Activated CD4-positive, CD25-positive, alpha-beta regulatory T cell treated with anti-CD3 and anti-CD28 coated beads, Interleukin-2, amount 50 U/mL, for 16 hours (primary cell): ENCODE results near the gene LSS.
A peak's percentile ranks its signal among the peaks of the same experiment; 100 is the strongest.
"Not testable (repeated sequence)": the region's sequence is repeated elsewhere in the genome, so short reads cannot be mapped to it uniquely, and the experiment has no call there.

ENCODE experiments used
- DNase-seq: peaks from one replicate; pipeline ENCODE4 v3.0.0-alpha.2; 2020; ENCODE audit warnings: low read depth, low spot score

LSS gene

DNA sequence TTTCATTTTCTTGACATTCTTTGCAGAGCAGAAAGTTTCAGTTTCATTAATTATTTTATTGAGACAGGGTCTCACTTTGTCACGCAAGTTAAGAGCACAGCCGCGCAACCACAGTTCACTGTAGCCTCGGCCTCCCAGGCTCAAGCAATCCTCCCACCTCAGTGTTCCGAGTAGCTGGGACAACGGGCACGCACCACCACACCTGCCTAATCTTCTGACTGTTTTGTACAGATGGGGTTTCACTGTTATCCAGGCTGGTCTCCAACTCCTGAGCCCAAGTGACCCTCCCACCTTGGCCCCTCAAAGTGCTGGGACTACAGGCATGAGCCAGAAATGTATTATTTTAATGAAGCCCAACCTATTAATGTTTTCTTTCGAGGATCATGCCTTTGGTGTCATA is 41.3 kb downstream of the LSS start:
- DNase-seq: no peak

DNA sequence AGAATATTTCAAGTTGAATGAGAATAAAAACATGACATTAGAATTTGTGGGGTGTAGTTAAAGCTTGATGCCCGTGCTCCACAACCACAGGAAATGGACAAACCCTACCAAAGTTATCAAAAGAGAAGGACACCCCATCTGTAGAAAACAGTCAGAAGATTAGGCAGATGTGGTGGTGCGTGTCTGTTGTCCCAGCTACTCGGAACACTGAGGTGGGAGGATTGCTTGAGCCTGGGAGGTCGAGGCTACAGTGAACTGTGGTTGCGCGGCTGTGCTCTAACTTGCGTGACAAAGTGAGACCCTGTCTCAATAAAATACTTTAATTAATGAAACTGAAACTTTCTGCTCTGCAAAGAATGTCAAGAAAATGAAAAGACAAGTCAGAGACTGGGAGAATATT is 42.9 kb downstream of the LSS start:
- DNase-seq: no peak

DNA sequence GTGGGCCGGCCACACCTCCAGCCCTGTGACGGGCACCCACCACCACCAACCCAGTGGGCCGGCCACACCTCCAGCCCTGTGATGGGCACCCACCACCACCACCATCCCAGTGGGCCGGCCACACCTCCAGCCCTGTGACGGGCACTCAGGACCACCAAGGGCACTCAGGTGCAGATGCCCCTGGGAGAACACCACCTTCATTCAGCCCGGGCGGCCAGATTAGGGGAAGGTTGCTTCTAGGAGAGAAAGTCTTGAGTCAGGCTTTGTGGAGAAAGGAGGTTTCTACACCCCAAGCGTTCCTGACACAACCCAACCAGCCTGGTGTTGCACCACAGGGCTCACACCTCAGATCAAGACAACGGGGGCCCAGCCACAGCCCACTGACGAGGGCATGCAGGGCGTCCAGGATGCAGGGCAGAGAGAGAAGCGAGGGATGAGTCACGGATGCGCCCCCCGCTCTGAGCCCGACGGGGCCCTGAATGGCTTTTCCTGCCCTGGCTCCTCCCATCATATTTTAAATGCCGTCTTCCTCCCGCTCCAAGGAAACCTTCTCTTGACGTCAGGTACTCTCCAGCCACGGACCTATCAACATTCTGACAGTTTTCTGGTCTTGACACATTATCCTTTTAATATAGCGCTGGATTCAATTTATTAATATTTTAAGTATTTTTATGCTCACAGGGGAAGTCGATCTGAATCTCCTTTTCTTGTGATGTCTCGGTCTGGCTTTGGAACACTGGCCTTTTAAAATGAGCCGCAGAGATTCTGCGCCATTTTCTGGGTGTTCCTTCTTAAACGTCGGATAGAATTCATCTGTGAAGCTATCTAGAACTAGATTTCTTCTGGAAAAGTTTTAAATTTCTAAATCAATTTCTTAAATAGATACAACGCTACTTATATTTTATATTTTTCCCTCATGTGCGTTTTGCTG is 43.7 kb downstream of the LSS start:
- peak; percentile 60 for DNase-seq

DNA sequence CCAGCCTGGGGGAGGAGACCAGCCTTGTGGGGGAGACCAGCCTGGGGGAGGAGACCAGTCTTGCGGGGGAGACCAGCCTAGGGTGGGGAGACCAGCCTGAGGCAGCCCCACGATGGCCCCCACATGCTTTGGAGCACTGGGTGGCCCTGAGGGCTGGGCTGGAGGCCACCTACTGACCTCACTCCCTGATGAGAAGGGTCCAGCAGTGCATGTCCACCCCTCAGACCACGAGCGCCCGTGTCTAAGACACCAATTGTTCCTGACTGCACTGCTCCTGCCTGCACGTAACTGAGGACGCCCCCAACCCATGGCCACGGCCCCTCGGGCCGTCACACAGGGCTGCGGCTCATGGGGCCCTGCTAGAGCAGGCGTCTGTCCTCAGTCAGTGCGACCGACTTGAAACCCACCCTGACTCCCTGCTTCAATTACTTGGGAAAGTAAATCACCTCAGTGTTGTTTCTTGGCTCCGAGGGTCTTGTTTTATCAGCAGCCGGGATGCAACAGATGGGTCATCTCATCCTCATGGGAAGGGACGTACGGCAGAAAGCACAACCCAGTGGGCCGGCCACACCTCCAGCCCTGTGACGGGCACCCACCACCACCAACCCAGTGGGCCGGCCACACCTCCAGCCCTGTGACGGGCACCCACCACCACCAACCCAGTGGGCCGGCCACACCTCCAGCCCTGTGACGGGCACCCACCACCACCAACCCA is 44.5 kb downstream of the LSS start, which contains the start of gene SPATC1L:
Gene SPATC1L (minus strand): TSS at position 550 of the 715 bp plus-strand sequence. CDS start 1,643 bp downstream, outside the sequence.
- DNase-seq: no peak

DNA sequence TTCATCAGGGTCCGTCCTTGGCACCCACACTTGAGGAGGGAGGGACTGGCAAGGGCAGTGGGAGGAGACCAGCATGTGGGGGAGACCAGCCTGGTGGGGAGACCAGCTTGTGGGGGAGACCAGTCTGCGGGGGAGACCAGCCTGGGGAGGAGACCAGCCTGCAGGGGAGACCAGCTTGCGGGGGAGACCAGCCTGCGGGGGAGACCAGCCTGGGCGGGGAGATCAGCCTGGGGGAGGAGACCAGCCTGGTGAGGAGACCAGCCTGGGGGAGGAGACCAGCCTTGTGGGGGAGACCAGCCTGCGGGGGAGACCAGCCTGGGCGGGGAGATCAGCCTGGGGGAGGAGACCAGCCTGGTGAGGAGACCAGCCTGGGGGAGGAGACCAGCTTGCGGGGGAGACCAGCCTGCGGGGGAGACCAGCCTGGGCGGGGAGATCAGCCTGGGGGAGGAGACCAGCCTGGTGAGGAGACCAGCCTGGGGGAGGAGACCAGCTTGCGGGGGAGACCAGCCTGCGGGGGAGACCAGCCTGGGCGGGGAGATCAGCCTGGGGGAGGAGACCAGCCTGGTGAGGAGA is 45.2 kb downstream of the LSS start:
- not testable (repeated sequence) for DNase-seq

DNA sequence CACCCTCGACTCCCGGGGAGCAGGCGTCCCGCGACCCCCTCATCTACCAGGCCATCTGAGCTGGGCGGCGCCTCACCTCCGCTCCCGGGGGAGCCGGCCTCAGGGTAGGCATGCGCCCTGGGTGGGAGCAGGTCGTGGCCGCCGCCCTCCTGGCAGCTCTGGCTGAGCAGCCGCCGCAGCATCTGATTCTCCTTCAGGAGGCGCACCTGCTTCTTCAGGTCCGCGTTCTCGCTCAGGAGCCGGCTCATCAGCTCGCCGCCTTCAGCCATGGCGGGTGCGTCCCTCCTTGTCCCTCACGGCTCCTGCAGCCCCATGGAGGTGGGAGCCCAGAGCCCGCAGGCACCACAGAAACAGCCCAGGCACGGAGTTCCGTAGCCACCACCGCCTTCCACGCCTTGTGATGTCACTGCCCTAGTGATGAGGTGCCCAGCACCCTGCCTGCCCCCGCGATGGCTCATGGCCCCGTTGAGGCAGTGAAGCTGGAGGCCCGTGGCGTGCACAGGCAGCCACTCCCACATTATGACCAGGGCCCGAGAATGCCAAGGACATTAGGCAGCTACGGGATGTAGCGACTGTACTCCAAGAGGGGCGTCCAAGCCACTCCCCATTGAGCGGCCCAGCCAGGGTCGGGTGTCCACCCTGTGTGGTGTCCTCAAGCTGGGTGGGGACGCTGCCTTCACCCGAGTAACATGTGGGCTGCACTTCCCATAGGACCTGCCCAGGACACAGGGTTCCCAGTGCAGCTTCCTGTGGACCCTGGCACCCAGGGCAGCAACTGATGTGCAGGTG is 45.8 kb downstream of the LSS start:
- DNase-seq: no peak

DNA sequence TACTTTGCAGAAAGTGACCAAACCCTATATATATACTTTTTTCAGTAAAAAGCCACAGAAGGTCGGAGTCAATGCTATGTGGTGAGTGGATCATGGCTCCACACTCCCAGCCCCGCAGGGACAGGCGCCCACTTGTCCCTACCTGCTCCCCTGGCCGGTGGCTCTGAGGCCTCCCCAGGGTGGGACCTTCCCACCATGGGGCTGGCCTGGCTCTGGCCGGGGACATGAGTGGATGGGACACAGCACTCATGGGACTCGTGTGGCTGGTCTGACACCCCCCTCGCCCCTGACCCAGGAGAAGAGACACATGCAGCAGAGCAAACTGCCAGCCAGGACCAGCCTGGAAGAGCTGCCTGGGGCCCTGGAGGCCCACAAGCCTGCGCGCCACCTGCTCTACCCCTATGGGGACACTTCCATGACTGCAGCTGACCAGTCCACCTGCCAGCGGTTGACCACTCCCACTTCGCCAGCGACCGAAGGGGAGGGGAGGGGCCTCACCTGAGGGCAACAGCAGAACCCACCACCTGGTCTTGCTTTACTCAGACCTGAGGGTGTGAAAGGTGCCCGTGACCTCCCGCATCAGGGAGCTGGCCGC is 46.5 kb downstream of the LSS start:
- DNase-seq: no peak

DNA sequence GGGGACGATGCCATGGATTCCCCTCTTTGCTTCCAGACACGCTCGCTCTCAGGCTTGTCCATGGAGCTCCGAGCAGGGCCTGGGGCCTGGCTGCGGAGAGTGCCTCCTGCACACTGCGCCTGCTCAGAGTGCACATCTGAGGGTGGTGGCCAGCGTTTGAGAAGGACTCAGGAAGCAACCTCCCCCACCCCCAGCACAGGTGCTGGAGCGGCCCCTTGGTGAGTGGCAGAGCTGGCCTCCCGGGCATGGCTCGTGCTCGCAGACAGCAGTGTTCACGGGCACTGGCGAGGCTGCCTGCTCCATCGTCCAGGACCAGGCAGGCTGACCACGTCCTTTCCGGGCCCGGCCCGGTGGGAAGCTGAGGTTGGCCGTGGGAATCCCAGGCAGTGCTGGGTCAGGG is 47.1 kb downstream of the LSS start:
- no peak for DNase-seq

DNA sequence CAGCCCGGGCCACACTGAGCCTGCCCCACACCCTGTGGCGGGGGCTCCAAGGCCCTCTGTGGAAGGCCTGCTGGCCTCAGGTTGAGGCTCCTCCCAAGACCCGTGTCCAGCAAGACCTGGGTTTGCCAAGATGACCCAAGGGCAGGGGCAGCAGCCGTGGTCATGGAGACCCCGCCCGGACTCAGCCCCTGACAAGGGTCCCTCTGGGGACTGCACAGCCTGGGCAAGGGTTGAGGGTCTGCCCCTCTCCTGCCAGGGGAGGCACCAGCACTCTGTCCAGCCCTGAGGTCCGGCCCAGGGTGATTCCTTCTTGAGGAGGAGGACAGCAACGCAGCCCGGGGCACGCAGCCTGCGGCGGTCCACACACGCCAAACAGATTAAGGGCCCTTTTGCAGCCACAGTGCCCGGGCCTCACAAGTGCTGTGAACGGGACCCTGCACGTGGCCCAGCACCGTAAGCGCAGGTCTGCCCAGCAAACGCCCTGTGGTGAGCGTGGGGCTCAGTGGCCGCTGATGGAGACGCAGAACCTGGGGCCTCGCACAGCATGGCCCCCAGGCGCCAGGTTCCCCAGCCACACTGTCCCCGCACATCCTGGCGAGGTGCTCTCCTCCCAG is 47.7 kb downstream of the LSS start:
- DNase-seq: no peak

DNA sequence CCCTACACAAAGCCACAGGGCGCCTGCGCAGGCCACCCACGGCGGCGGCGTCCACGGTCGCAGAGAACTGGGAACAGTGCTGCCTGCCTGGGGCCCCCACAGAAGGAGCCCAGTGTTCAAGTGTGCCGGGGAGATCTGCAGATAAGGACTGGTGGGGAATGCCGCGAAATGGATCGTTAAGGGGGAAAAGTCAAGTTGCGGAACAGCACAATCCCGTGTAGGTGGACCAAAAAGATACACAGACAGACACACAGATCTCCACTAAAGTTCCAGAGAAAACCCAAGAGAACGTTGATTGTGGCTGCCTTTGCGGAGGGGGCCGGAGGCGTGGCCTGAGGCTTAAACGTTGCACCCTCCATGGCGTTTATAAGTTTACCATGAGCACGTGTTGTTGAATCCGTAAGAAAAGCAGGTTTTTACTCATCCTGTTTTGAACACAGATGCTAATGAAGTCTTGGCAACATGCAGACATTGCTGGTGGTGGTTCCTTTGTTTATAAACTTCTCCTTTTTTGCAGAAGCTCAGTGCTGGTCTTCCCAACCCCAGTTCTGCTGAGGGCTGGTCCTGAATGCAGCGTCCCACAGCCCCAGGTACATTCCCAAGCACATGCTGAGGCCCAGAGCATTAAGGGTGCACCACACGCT is 48.4 kb downstream of the LSS start:
- no peak for DNase-seq

DNA sequence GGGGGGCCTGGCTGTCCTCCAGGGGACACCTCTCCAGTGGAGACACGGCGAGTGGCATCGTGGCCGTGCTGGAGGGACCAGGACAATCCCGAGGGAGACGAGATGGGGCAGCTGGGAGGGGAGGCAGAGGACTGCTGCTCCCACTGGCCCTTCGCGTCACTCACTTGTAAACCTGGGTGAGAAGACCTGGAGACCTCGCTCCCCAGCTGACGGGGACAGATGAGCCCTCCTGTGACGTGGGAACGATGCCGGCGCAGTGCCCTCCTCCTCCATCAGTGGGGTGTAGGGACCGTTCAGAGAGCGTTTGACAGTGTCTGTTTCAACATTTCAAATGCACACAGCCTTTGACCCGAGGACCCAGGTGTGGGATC is 48.9 kb downstream of the LSS start:
- no peak for DNase-seq

DNA sequence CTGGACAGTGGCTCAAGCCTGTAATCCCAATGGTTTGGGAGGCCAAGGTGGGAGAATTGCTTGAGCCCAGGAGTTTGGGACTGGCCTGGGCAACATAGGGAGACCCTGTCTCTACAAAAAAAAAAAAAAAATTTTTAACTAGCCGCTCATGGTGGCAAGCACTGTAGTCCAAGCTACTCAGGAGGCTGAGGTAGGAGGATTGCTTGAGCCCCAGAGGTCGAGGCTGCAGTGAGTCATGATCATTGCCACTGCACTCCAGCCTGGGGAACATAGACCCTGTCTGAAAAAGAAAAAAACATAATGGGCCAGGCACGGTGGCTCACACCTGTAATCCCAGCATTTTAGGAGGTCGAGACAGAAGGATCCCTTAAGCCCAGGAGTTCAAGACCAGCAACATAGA is 49.6 kb downstream of the LSS start:
- DNase-seq: no peak

DNA sequence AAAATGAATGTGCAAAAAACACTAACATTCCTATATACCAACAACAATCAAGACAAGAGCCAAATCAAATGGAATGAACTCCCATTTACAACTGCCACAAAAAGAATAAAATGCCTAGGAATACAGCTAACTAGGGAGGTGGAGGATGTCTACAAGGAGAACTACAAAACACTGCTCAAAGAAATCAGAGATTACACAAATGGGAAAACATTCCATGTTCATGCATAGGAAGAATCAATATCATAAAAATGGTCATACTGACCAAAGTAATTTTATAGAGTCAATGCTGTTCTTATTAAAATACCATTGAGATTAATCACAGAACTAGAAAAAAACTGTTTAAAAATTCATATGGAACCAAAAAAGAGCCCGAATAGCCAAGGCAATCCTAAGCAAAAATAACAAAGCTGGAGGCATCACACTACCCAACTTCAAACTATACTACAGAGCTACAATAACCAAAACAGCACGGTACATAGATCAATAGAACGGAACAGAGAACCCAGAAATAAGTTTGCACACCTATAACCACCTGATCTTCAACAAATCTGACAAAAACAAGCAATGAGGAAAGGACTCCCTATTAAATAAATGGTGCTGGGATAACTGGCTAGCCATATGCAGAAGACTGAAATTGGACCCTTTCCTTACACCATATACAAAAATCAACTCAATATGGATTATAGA is 52.0 kb downstream of the LSS start:
- DNase-seq: not testable (repeated sequence)

DNA sequence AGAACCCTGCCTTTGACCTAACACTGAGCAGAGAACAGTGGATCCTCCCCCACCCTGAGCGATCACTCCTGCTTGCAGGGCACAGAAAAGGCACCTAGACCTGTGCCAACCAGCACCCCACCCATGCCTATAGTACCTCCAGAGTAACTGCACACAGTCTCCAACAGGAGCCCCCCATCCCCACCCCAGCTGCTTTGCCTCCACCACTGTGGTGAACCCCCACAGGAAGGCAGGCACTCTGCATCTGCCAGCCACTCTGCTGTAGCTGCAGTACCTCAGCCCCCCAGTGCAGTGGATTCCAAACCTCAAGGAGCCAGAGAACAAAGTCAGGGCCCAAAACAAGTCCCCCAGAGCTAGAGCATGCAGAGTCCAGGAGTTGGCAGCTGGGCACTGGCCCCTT is 55.0 kb downstream of the LSS start:
- DNase-seq: no peak

DNA sequence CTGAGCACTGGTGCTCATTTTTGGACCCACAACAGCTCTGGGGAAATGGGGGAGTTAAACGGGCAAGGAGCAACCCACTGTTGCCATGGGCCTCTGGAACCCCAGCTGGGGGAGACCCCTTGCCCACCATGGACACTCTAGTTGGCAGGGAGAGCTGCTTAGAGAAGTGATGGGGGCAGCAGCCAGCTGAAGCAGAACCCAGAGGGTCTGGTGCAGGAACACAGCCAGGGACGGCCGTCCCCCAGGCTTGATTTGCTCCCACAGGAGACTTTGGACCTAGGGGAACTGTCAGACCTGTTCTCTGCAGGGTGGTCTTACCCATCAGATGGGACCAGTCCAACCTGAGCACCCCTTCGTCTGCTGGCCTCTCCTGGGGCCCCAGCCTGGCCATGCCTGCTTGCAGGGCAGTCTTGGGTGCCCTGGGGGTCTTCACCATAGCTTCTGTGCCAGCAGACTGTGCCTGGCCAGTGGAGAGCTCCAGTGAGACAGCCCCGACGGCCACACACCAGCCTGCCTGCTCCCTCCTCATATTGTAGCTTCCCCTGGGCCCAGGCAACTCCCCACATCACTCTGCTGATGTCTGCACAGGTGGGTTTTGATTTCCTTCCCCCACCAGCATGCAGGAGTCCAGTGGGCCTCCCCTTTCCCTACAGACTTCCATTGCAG is 55.6 kb downstream of the LSS start:
- no peak for DNase-seq

DNA sequence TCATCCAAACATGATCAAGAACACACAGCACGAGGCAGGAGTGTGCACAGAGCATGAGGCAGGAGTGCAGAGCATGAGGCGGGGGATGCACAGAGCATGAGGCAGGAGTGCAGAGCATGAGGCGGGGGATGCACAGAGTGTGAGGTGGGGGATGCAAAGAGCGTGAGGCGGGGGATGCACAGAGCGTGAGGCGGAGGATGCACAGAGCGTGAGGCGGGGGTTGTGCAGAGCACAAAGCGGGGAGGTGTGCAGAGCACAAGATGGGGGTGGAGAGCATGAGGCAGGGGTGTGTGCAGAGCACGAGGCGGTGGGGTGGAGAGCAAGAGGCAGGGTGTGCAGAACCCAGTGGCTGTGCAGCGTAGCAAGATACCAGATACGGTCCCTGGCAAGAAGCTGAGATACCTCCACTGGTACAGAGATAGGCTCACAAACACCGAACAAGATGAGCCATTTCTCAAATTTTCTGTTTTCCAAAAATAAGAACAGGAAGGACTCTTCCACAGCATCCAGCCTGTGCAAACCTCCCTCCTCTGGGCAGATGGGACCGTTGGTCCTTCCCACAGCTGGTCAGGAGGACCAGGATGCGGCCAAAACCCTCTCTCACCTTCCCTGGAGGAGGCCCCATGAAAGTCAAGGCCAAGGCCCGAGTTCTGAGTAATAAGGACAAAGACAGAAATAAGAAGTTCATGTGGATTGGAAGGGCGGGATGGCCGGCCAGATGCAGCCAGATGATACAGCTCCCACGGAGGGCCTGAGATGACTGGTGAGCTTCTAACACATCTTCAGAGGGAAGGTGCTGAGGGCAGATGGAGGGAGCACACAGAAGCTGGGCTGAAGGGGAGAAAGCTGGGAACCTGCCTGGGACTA is 56.3 kb downstream of the LSS start:
- no peak for DNase-seq

DNA sequence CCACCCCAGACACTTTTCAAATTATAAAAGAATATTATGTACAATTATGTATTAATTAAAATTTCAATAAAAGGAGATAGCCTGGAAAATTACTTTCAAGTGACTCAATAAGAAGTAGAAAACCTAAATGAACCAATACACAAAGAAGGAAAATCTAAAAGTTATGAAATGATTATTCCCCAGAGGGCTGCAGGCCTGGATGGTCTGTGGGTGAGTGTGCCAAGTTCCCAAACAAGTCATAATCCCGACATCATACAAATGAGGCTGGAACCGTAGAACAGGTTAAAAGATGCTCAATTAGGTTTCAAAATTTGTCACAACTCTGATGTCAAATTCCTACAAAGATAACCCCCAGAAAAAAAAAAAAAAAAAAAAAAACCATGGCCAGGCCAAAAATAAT is 57.0 kb downstream of the LSS start:
- no peak for DNase-seq
